ENCODE results near the gene FER1L5.

DNA sequence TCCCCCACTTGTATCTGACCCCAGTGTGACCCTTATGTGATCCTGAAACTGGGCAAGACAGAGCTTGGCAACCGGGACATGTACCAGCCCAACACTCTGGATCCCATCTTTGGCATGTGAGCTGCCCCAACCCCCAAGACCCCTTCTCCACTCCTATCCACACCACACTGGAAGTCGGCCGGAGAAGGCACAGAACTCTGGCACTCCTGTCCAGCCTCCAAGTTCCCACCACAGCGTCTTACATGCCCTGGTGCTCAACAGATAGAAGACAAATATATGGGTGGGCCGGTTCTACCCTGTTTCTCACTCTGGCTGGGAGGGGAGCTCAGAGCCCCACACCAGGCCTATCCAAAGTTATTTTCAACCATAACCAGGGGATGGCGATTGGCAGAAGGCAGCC is 56.5 kb downstream of the FER1L5 start:
- TF ChIP-seq POLR2AphosphoS5 (IDR thresholded peaks at IDR 0.05) (no peak), POLR2A (IDR thresholded peaks at IDR 0.05) (no peak), EP300 (IDR thresholded peaks at IDR 0.05) (no peak)
- TF ChIP-seq, protein P1, sequence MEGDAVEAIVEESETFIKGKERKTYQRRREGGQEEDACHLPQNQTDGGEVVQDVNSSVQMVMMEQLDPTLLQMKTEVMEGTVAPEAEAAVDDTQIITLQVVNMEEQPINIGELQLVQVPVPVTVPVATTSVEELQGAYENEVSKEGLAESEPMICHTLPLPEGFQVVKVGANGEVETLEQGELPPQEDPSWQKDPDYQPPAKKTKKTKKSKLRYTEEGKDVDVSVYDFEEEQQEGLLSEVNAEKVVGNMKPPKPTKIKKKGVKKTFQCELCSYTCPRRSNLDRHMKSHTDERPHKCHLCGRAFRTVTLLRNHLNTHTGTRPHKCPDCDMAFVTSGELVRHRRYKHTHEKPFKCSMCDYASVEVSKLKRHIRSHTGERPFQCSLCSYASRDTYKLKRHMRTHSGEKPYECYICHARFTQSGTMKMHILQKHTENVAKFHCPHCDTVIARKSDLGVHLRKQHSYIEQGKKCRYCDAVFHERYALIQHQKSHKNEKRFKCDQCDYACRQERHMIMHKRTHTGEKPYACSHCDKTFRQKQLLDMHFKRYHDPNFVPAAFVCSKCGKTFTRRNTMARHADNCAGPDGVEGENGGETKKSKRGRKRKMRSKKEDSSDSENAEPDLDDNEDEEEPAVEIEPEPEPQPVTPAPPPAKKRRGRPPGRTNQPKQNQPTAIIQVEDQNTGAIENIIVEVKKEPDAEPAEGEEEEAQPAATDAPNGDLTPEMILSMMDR (IDR thresholded peaks at IDR 0.05), result no peak
